Measurements from ENCODE around the gene NEO1.

The NEO1 gene

GRCh38 chr15:73331991-73332925 lies 280.0 kb downstream of the NEO1 start:
- DNase-seq, result no peak

GRCh38 chr15:73333001-73333400 lies 280.7 kb downstream of the NEO1 start:
- DNase-seq, result no peak

- DNase-seq, result no peak
These were observed 281.8 kb downstream of the NEO1 start for GRCh38 chr15:73334086-73334485.

DNA sequence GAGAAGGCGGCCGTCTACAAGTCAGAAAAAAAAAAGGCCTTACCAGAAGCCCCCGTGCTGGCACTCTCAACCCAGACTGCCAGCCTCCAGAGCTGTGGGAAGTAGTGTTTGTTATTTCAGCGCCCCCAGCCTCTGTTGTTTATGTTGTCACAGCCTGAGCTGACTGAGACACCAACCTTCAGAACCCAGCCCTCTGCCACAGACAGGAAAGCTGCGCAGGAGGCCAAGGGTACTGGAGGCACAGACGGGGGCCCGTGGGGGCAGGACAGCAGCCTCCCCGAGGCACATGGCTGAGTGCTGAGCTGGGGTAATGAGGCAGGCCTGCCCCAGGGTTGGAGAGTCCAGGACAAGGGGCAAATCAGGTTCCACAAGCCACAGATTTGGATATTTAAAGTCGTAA lies 282.8 kb downstream of the NEO1 start:
- DNase-seq, result no peak

- DNase-seq, result no peak
These were observed 283.2 kb downstream of the NEO1 start for GRCh38 chr15:73335471-73335870.

- DNase-seq, result no peak
These were observed 284.5 kb downstream of the NEO1 start for GRCh38 chr15:73336756-73337155.

DNA sequence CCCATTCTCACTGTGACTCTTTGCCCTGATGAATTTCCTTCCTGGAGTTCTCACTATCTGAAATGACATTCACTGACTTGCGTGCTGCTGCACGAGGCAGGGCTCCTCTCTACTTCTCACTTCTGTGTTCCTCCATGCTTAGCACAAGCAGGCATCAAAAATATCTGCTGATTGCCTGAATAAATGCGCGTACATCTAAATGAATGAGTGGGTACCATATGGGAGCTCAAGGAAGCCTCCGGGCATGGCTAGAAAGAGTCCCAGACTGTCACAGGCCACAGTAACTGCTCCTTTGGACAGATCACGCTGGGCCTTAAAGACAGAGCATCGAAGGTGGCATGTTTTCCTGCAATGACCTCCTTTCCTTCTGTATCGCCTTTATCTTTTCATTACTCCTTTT lies 284.9 kb downstream of the NEO1 start:
- DNase-seq, result no peak

- no peak for DNase-seq
These were observed 285.8 kb downstream of the NEO1 start for GRCh38 chr15:73338058-73338457.

- no peak for DNase-seq
These were observed 286.5 kb downstream of the NEO1 start for GRCh38 chr15:73338606-73339374.

GRCh38 chr15:73340502-73341192 lies 288.4 kb downstream of the NEO1 start:
- no peak for DNase-seq

GRCh38 chr15:73341886-73342600 lies 289.8 kb downstream of the NEO1 start:
- DNase-seq, result no peak

DNA sequence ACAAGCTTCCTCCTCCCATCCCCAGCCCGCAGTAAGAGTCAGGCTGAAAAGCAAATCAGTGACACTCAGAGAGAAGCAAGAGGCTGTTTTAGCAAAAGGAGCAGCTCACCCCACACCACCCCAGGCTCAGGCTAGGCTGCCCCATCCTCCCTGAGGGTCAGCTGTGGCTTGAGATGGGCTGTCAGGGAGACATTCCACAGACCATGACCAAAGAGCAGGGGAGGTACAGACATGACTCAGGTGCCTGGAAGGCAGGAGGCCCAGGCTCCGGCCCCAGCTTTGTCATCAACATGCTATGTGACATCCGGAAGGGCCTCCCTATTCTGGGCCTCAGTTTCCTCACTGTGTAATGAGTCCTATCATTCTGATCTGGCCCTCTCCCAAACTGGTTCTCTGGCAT lies 291.8 kb downstream of the NEO1 start:
- no peak for DNase-seq

GRCh38 chr15:73345658-73346057 lies 293.4 kb downstream of the NEO1 start:
- no peak for DNase-seq

GRCh38 chr15:73346735-73347312 lies 294.6 kb downstream of the NEO1 start:
- peak; percentile 9 for DNase-seq

DNA sequence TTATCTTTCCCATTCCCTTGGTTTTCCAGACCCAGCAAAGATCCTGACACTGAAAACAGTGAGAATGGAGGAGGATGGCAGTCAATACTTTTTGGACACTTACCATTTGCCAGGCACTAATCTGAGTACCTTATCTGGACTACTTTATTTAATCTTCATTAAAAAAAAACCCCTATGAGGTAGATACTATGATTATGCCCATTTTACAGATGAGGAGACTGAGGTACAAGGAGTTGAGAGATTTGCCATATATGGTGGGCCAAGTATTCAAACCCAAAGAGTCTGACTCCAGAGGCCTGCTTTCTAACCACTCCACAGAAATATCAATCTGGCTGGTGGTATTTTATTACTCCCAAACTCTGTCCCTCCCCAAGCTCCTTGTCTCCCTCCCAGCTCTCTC lies 296.9 kb downstream of the NEO1 start:
- DNase-seq, result no peak

GRCh38 chr15:73352082-73352481 lies 299.8 kb downstream of the NEO1 start:
- no peak for DNase-seq

DNA sequence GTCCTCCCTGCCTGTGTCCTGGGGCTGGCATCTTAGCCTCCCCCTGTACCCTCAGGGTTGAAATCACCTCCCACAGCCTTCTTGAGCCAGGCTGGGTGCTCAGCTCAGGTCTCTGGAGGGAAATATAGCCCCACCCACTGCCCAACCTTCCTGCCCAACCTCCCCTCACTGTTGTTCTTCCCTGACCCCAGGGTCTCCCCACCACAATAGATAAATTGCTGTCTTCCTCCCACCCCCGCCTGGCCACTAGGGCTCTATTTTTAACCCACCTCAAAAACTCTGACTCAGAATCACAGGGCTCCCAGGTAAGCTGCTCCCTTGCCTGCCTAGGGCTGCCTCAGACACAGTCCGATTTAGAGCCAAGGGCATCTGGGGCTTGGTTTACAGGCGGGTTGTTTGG lies 301.5 kb downstream of the NEO1 start:
- DNase-seq, result no peak

DNA sequence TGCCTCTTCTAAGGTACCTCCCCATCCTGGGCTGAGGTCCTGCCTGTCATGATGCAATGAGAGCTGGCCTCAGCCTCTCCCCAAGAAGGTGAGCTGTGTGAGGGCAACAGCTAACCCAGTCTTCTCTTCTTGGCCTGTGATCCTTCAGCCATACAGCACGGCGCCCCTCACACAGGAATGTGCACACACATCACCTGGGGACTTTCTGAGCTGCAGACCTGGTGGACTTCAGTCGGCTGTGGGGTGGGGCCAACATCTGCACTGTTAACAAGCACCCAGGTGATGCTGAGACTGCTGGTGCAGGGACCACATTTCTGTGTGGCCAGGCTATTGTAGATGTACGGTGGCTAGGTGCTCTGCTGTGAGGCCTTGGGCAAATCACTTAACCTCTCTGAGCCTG lies 302.0 kb downstream of the NEO1 start:
- no peak for DNase-seq
